H9 (cell line): ENCODE measurements around the gene LRRC8B. TPM values are rescaled to one million over a fixed set of nuclear protein-coding genes. Genes with fewer than 3 reads are reported as not detected.

Experiments
- DNase-seq: peaks from one replicate; pipeline ENCODE4 v3.0.0-alpha.2; 2017
- H2AFZ ChIP-seq: one replicate; pipeline ENCODE4 v1.6.1; 2013; ENCODE audit warnings: mild to moderate bottlenecking, low read length, control low read depth, moderate library complexity
- H2AK5ac ChIP-seq: 2 replicates; pipeline ENCODE4 v1.6.1; 2013; ENCODE audit warnings: low read length, control low read depth, mixed read lengths; ENCODE audit not compliant: insufficient read length
- H2BK120ac ChIP-seq: one replicate; pipeline ENCODE4 v1.6.1; 2013; ENCODE audit warnings: low read depth, mild to moderate bottlenecking, low read length, control low read depth, inconsistent platforms; ENCODE audit not compliant: poor library complexity, severe bottlenecking
- H2BK12ac ChIP-seq: 2 replicates; pipeline ENCODE4 v1.6.1; 2013; ENCODE audit warnings: low read length, control low read depth, mixed read lengths, low read depth; ENCODE audit not compliant: insufficient read length
- H2BK15ac ChIP-seq: 2 replicates; pipeline ENCODE4 v1.6.1; 2013; ENCODE audit warnings: low read depth, low read length, control low read depth
- H2BK20ac ChIP-seq: one replicate; pipeline ENCODE4 v1.6.1; 2013; ENCODE audit warnings: low read depth, mild to moderate bottlenecking, low read length, control low read depth, inconsistent platforms; ENCODE audit not compliant: poor library complexity, severe bottlenecking
- H2BK5ac ChIP-seq: 2 replicates; pipeline ENCODE4 v1.6.1; 2013; ENCODE audit warnings: low read length, control low read depth, mixed read lengths; ENCODE audit not compliant: insufficient read length
- H3K14ac ChIP-seq: 2 replicates; pipeline ENCODE4 v1.6.1; 2013; ENCODE audit warnings: low read length, control low read depth; ENCODE audit not compliant: insufficient read depth
- H3K18ac ChIP-seq: 2 replicates; pipeline ENCODE4 v1.6.1; 2013; ENCODE audit warnings: low read depth, mild to moderate bottlenecking, mixed read lengths, low read length, control low read depth; ENCODE audit not compliant: insufficient read length
- H3K23ac ChIP-seq: 2 replicates; pipeline ENCODE4 v1.6.1; 2013; ENCODE audit warnings: low read length, control low read depth, mixed read lengths, low read depth; ENCODE audit not compliant: insufficient read length
- H3K23me2 ChIP-seq: 2 replicates; pipeline ENCODE4 v1.6.1; 2013; ENCODE audit warnings: low read depth, mild to moderate bottlenecking, mixed read lengths, low read length, control low read depth; ENCODE audit not compliant: insufficient read length, poor library complexity, severe bottlenecking
- H3K27ac ChIP-seq: 2 replicates; pipeline ENCODE4 v1.5.1; 2013; ENCODE audit warnings: low read length, control low read depth, mixed read lengths, low read depth; ENCODE audit not compliant: insufficient read length
- H3K27me3 ChIP-seq: 2 replicates; pipeline ENCODE4 v1.6.1; 2013; ENCODE audit warnings: low read length, control low read depth, inconsistent platforms; ENCODE audit not compliant: insufficient read depth
- H3K4ac ChIP-seq: 2 replicates; pipeline ENCODE4 v1.6.1; 2013; ENCODE audit warnings: low read depth, mild to moderate bottlenecking, control low read depth, inconsistent platforms, low read length, moderate library complexity
- H3K4me1 ChIP-seq: 2 replicates; pipeline ENCODE4 v1.6.1; 2013; ENCODE audit warnings: low read length, control low read depth, inconsistent platforms; ENCODE audit not compliant: insufficient read depth
- H3K4me2 ChIP-seq: 2 replicates; pipeline ENCODE4 v1.6.1; 2013; ENCODE audit warnings: low read length, control low read depth, mixed read lengths; ENCODE audit not compliant: insufficient read length, insufficient read depth
- H3K56ac ChIP-seq: 2 replicates; pipeline ENCODE4 v1.6.1; 2013; ENCODE audit warnings: low read depth, mild to moderate bottlenecking, mixed read lengths, low read length, control low read depth; ENCODE audit not compliant: insufficient read length
- H3K79me1 ChIP-seq: 2 replicates; pipeline ENCODE4 v1.6.1; 2013; ENCODE audit warnings: low read depth, mild to moderate bottlenecking, moderate library complexity, low read length, control low read depth, inconsistent platforms; ENCODE audit not compliant: insufficient read depth, poor library complexity, severe bottlenecking
- H3K79me2 ChIP-seq: 2 replicates; pipeline ENCODE4 v1.6.1; 2013; ENCODE audit warnings: low read length, control low read depth, inconsistent platforms; ENCODE audit not compliant: insufficient read depth
- H3K9ac ChIP-seq: 2 replicates; pipeline ENCODE4 v1.6.1; 2013; ENCODE audit warnings: low read length, control low read depth, mixed read lengths; ENCODE audit not compliant: insufficient read length; ENCODE audit errors: extremely low read depth
- H3K9me3 ChIP-seq: one replicate; pipeline ENCODE4 v1.6.1; 2013; ENCODE audit warnings: low read depth, low read length, inconsistent platforms; ENCODE audit not compliant: control insufficient read depth
- H3T11ph ChIP-seq: one replicate; pipeline ENCODE4 v1.6.1; 2013; ENCODE audit warnings: mild to moderate bottlenecking, low read length, control low read depth, inconsistent platforms
- H4K20me1 ChIP-seq: one replicate; pipeline ENCODE4 v1.6.1; 2013; ENCODE audit not compliant: control insufficient read depth, insufficient read length, insufficient read depth
- H4K5ac ChIP-seq: 2 replicates; pipeline ENCODE4 v1.6.1; 2013; ENCODE audit warnings: low read depth, mild to moderate bottlenecking, mixed read lengths, low read length, control low read depth; ENCODE audit not compliant: insufficient read length
- H4K8ac ChIP-seq: replicated peaks from 2 replicates; pipeline ENCODE4 v1.6.1; 2013; ENCODE audit warnings: low read length, control low read depth, mixed read lengths, low read depth; ENCODE audit not compliant: insufficient read length
- H4K91ac ChIP-seq: 2 replicates; pipeline ENCODE4 v1.6.1; 2013; ENCODE audit warnings: low read depth, mild to moderate bottlenecking, moderate library complexity, mixed read lengths, low read length, control low read depth; ENCODE audit not compliant: insufficient read length
- H3K27ac Mint-ChIP-seq, 3 experiments: 2 replicates in 2 of 3; 3 replicates in 1 of 3; pipeline ENCODE4 v1.8.0; 2020 to 2021; ENCODE audit warnings: mixed read lengths in 3 of 3, mild to moderate bottlenecking in 1 of 3, moderate library complexity in 1 of 3
- H3K27me3 Mint-ChIP-seq: 2 replicates; pipeline ENCODE4 v1.8.0; 2021; ENCODE audit warnings: low read depth, mild to moderate bottlenecking, moderate library complexity, mixed read lengths
- H3K36me3 Mint-ChIP-seq, 3 experiments: 2 replicates in 2 of 3; 3 replicates in 1 of 3; pipeline ENCODE4 v1.8.0; 2020 to 2021; ENCODE audit warnings: low read depth in 3 of 3, mixed read lengths in 3 of 3; ENCODE audit not compliant: insufficient read depth in 1 of 3
- H3K4me1 Mint-ChIP-seq, 2 experiments: 2 replicates each; pipeline ENCODE4 v1.8.0; 2020; ENCODE audit warnings: mixed read lengths in 2 of 2
- H3K4me3 Mint-ChIP-seq, 2 experiments: 2 replicates in 1 of 2; 3 replicates in 1 of 2; pipeline ENCODE4 v1.8.0; 2020 to 2021; ENCODE audit warnings: mild to moderate bottlenecking in 2 of 2, mixed read lengths in 2 of 2, moderate library complexity in 1 of 2
- H3K9me3 Mint-ChIP-seq, 2 experiments: 2 replicates in 1 of 2; 3 replicates in 1 of 2; pipeline ENCODE4 v1.8.0; 2020; ENCODE audit warnings: mild to moderate bottlenecking in 2 of 2, mixed read lengths in 2 of 2, moderate library complexity in 1 of 2
- WGBS: extraction: QIAGEN DNeasy Blood & Tissue Kit; methylation state at CpG from one replicate; pipeline ENCODE4 v1.1.7; 2013; ENCODE audit warnings: missing lambda C conversion rate, low lambda C conversion rate, mixed read lengths; ENCODE audit not compliant: insufficient read length; ENCODE audit errors: extremely low coverage; 5-methylcytosine and 5-hydroxymethylcytosine counted together
- total RNA-seq: library from RNA; stranded (reverse); gene quantifications from 2 replicates; pipeline ENCODE4 v1.2.1, GENCODE V29; 2021
- TF ChIP-seq, protein P1 (sequence below): fragments of 200-600 bp; sonication (generic); conservative IDR thresholded peaks from 3 replicates; pipeline ENCODE4 v1.8.0; 2021; ENCODE audit warnings: antibody characterized with exemption, mild to moderate bottlenecking

LRRC8B gene
- total RNA-seq, 1 experiment from 2014 or later, result 33.2 TPM

DNA sequence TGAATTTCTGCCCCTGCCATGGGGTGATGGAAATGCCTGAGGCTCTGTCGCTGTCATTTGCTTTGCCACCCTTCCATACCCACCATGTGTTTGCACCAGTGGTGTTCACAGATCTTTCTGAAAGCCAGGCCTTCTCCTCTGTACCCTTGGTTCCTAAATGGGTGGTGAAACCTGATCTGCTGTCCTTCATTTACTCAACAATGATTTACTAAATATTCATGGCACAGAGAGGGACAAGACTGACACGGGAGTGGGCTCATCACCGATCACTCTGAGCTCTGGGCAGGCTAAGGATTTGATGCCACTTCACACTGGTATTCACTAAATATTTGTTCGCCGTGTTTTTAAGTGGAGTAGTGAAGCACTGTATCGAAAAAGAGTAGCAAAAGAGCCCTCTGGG, 40.9 kb downstream of the LRRC8B start:
- H3K36me3 Mint-ChIP-seq, result peaks cover 14 to 23% (median 15%) of the 10 kb centered on the region in 3 experiments
- no peak overlapping the region for H3K4me2 ChIP-seq

More for the DNA sequence above, 40.9 kb downstream of the LRRC8B start:
- no peak overlapping the region for H3K14ac ChIP-seq
- H3K18ac ChIP-seq, result no peak overlapping the region
- no peak overlapping the region for H2BK12ac ChIP-seq
- H3K27me3 ChIP-seq, result no peaks in the 10 kb centered on the region
- H3T11ph ChIP-seq, result no peak overlapping the region
- no peaks in the 10 kb centered on the region for H3K79me1 ChIP-seq
- H2BK20ac ChIP-seq, result no peak overlapping the region
- H2AFZ ChIP-seq, result no peak overlapping the region
- H3K23ac ChIP-seq, result no peak overlapping the region
- no peak overlapping the region for H2BK120ac ChIP-seq
- no peak overlapping the region for H3K4me3 Mint-ChIP-seq
- no peaks in the 10 kb centered on the region for H4K20me1 ChIP-seq
- no peaks in the 10 kb centered on the region for H3K27me3 Mint-ChIP-seq
- H4K91ac ChIP-seq, result no peak overlapping the region
- H3K23me2 ChIP-seq, result no peaks in the 10 kb centered on the region
- H3K9me3 ChIP-seq, result no peaks in the 10 kb centered on the region
- no peak overlapping the region for H4K8ac ChIP-seq
- H3K4me1 Mint-ChIP-seq, result peaks cover 44 to 59% of the 10 kb centered on the region in 2 experiments
- H3K79me2 ChIP-seq, result no peaks in the 10 kb centered on the region; the same call in 1 of the 2 replicates
- no peak overlapping the region for H2BK15ac ChIP-seq
- H3K4me1 ChIP-seq, result peaks cover 8% of the 10 kb centered on the region; the same call in 1 of the 2 replicates
- peak overlapping the region in 2 of 3 experiments; percentile 44 to 97; a peak in 3 of 7 replicates for H3K27ac Mint-ChIP-seq
- H2AK5ac ChIP-seq, result no peak overlapping the region
- H3K9ac ChIP-seq, result no peak overlapping the region
- H2BK5ac ChIP-seq, result no peak overlapping the region
- WGBS, result no CpG with 5 or more reads among the region's 6 CpGs
- no peak overlapping the region for H3K4ac ChIP-seq
- H4K5ac ChIP-seq, result no peak overlapping the region
- TF ChIP-seq, protein P1, sequence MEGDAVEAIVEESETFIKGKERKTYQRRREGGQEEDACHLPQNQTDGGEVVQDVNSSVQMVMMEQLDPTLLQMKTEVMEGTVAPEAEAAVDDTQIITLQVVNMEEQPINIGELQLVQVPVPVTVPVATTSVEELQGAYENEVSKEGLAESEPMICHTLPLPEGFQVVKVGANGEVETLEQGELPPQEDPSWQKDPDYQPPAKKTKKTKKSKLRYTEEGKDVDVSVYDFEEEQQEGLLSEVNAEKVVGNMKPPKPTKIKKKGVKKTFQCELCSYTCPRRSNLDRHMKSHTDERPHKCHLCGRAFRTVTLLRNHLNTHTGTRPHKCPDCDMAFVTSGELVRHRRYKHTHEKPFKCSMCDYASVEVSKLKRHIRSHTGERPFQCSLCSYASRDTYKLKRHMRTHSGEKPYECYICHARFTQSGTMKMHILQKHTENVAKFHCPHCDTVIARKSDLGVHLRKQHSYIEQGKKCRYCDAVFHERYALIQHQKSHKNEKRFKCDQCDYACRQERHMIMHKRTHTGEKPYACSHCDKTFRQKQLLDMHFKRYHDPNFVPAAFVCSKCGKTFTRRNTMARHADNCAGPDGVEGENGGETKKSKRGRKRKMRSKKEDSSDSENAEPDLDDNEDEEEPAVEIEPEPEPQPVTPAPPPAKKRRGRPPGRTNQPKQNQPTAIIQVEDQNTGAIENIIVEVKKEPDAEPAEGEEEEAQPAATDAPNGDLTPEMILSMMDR, result no peak
- no peak overlapping the region for H3K56ac ChIP-seq
- H3K9me3 Mint-ChIP-seq, result peaks cover 7 to 8% of the 10 kb centered on the region in 2 experiments
- DNase-seq, result no peak
- H3K27ac ChIP-seq, result no peak overlapping the region
